Measurements from ENCODE around the gene DDX10.

DNA sequence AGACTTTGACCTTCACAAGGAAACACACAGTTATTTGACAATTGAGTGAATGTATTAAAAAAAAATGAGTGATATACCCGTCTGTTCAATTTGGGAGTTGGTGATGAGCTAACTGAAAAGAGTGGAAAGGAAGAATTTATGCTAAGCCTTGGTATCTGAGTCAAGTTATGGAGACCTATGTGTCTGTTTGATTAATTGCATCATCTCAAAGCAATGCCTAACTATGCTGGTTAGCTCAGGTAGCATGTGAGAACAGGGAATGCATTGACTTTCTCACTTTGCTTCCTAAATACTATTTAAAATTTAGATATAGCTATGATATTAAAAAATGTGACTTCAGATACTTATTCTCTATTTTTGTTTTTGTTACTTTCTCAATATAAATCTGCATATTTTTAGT lies 110.5 kb downstream of the DDX10 start:
- TF ChIP-seq POLR2A (IDR thresholded peaks at IDR 0.05), result no peak
- TF ChIP-seq, protein P1, sequence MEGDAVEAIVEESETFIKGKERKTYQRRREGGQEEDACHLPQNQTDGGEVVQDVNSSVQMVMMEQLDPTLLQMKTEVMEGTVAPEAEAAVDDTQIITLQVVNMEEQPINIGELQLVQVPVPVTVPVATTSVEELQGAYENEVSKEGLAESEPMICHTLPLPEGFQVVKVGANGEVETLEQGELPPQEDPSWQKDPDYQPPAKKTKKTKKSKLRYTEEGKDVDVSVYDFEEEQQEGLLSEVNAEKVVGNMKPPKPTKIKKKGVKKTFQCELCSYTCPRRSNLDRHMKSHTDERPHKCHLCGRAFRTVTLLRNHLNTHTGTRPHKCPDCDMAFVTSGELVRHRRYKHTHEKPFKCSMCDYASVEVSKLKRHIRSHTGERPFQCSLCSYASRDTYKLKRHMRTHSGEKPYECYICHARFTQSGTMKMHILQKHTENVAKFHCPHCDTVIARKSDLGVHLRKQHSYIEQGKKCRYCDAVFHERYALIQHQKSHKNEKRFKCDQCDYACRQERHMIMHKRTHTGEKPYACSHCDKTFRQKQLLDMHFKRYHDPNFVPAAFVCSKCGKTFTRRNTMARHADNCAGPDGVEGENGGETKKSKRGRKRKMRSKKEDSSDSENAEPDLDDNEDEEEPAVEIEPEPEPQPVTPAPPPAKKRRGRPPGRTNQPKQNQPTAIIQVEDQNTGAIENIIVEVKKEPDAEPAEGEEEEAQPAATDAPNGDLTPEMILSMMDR (IDR thresholded peaks at IDR 0.05), result no peak

Data from uterus (tissue), 2 donors.